ENCODE measurements around the gene PLXNA4. TPM values are rescaled to one million over a fixed set of nuclear protein-coding genes. Genes with fewer than 3 reads are reported as not detected.
A peak's percentile ranks its signal among the peaks of the same experiment; 100 is the strongest.

The PLXNA4 gene
- total and polyA plus RNA-seq, 2 donors from 2014 or later, result 0.17 to 3.5 TPM

DNA sequence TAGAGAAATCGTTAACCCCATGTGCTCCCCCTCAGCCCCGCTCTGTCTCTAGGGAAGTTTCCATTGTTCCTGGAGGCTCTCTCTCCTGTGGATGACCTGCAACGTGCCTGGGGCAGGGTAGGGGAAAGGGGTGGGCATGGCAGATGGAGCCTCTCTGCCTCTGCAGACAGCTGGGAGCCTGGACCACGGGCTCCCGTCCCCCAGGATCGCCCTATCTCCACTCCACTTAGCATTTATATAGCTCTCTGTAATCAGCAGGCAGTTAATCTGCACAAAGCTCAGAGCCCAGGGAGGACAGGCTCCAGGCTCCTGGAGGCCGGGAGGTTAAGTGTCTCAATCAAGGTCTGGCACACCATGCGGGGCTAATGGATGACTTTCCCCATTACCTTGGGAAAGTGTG is 369.7 kb downstream of the PLXNA4 start:
- Histone ChIP-seq H3K9ac (ENCODE audit: low read length in 3 of 3) (no peak overlapping the region), H3K27me3 (ENCODE audit: control insufficient read depth, insufficient read depth, low read length) (no peaks in the 10 kb centered on the region), H3K4me3 (ENCODE audit: low read length in 3 of 3) (no peak overlapping the region), H3K27ac (ENCODE audit: low read depth in 2 of 2, low read length in 2 of 2) (no peak overlapping the region), H3K4me1 (ENCODE audit: control insufficient read depth in 2 of 3, insufficient read depth in 2 of 3, low read depth in 1 of 3, low read length in 3 of 3) (no peaks in the 10 kb centered on the region), H3K9me3 (ENCODE audit: control insufficient read depth in 2 of 3, insufficient read depth in 1 of 3, low read length in 3 of 3) (no peaks in the 10 kb centered on the region), H3K36me3 (ENCODE audit: control insufficient read depth in 2 of 3, insufficient read depth in 3 of 3, low read length in 3 of 3) (no peaks in the 10 kb centered on the region)
- TF ChIP-seq, protein P1, sequence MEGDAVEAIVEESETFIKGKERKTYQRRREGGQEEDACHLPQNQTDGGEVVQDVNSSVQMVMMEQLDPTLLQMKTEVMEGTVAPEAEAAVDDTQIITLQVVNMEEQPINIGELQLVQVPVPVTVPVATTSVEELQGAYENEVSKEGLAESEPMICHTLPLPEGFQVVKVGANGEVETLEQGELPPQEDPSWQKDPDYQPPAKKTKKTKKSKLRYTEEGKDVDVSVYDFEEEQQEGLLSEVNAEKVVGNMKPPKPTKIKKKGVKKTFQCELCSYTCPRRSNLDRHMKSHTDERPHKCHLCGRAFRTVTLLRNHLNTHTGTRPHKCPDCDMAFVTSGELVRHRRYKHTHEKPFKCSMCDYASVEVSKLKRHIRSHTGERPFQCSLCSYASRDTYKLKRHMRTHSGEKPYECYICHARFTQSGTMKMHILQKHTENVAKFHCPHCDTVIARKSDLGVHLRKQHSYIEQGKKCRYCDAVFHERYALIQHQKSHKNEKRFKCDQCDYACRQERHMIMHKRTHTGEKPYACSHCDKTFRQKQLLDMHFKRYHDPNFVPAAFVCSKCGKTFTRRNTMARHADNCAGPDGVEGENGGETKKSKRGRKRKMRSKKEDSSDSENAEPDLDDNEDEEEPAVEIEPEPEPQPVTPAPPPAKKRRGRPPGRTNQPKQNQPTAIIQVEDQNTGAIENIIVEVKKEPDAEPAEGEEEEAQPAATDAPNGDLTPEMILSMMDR (IDR thresholded peaks at IDR 0.05; ENCODE audit: borderline replicate concordance, extremely low read depth, insufficient read depth), result no peak
- intact Hi-C loops (cut with DNase I), result no loop called here
- FAIRE-seq, result no peak
- peak in 1 of 5 donors; percentile 20 for DNase-seq

DNA sequence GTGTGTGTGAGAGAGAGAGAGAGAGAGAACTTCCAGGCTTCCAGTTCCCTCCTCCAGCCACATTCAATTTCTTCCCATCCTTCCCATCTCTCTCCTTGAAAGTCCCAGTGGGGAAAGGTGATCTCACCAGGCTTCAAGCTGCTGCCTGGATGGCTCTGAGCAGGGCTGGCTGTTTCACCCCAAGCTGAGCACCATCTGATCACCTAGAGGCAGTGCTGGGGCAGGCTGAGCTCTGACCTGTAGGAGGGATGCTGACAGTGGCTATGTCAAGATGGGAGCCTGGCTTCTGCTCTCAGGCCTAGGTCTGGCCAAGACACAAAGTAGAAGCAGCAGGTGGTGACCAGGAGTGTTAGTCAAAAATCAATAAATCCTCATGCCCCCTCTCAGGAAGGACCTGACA is 370.8 kb downstream of the PLXNA4 start:
- H3K4me3 ChIP-seq (ENCODE audit: low read length in 3 of 3), result no peak overlapping the region
- H3K9me3 ChIP-seq (ENCODE audit: control insufficient read depth in 2 of 3, insufficient read depth in 1 of 3, low read length in 3 of 3), result no peaks in the 10 kb centered on the region
- H3K36me3 ChIP-seq (ENCODE audit: control insufficient read depth in 2 of 3, insufficient read depth in 3 of 3, low read length in 3 of 3), result no peaks in the 10 kb centered on the region
- H3K9ac ChIP-seq (ENCODE audit: low read length in 3 of 3), result no peak overlapping the region
- intact Hi-C loops (cut with DNase I), result no loop called here
- H3K4me1 ChIP-seq (ENCODE audit: control insufficient read depth in 2 of 3, insufficient read depth in 2 of 3, low read depth in 1 of 3, low read length in 3 of 3), result no peaks in the 10 kb centered on the region
- TF ChIP-seq, protein P1 (IDR thresholded peaks at IDR 0.05; ENCODE audit: borderline replicate concordance, extremely low read depth, insufficient read depth), result no peak
- no peak overlapping the region for H3K27ac ChIP-seq (ENCODE audit: low read depth in 2 of 2, low read length in 2 of 2)
- FAIRE-seq (no peak), DNase-seq (no peak)
- H3K27me3 ChIP-seq (ENCODE audit: control insufficient read depth, insufficient read depth, low read length), result no peaks in the 10 kb centered on the region

DNA sequence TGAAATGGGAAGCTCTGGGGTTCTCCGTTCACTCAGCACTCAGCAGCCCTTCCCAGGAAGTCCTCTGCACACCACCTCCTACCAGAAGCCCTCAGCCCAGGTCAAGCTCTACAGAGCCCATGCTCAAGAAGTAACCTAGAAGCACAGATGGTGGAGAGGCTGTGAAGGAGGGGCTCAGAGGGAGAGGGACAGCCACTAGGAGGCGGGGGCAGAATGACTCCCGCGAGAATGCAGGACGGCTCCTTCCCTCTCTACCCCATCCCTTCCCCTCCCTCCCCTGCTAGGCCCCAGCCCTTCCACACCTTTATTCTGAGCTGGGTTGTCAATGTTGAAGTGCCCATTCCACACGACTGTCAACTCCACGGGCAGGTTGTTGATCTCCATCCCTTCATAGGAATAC is 373.2 kb downstream of the PLXNA4 start:
- intact Hi-C loops (cut with DNase I), result no loop called here

More for the DNA sequence above, 373.2 kb downstream of the PLXNA4 start:
- Histone ChIP-seq H3K4me3 (ENCODE audit: low read length in 3 of 3) (no peak overlapping the region), H3K27me3 (ENCODE audit: control insufficient read depth, insufficient read depth, low read length) (no peaks in the 10 kb centered on the region), H3K4me1 (ENCODE audit: control insufficient read depth in 2 of 3, insufficient read depth in 2 of 3, low read depth in 1 of 3, low read length in 3 of 3) (no peaks in the 10 kb centered on the region), H3K36me3 (ENCODE audit: control insufficient read depth in 2 of 3, insufficient read depth in 3 of 3, low read length in 3 of 3) (no peaks in the 10 kb centered on the region), H3K9ac (ENCODE audit: low read length in 3 of 3) (no peak overlapping the region), H3K27ac (ENCODE audit: low read depth in 2 of 2, low read length in 2 of 2) (no peak overlapping the region), H3K9me3 (ENCODE audit: control insufficient read depth in 2 of 3, insufficient read depth in 1 of 3, low read length in 3 of 3) (no peaks in the 10 kb centered on the region)
- TF ChIP-seq, protein P1 (IDR thresholded peaks at IDR 0.05; ENCODE audit: borderline replicate concordance, extremely low read depth, insufficient read depth), result no peak
- FAIRE-seq (no peak), DNase-seq (no peak)
